Ishikawa (cell line): Measurements from ENCODE around the gene COPE.

Experiments used
- CEBPB ChIP-seq: IDR thresholded peaks from 2 replicates; pipeline ENCODE4 v1.6.1; 2012
- CREB1 ChIP-seq: IDR thresholded peaks from 2 replicates; pipeline ENCODE4 v1.6.1; 2012; ENCODE audit warnings: low read depth
- EGR1 ChIP-seq: IDR thresholded peaks from 2 replicates; pipeline ENCODE4 v1.6.1; 2012
- EP300 ChIP-seq: IDR thresholded peaks from 2 replicates; pipeline ENCODE4 v1.6.1; 2012; ENCODE audit warnings: borderline replicate concordance
- FOXM1 ChIP-seq: IDR thresholded peaks from 2 replicates; pipeline ENCODE4 v1.6.1; 2012; ENCODE audit warnings: low read depth, borderline replicate concordance
- NFIC ChIP-seq: IDR thresholded peaks from 2 replicates; pipeline ENCODE4 v1.6.1; 2012
- RAD21 ChIP-seq: IDR thresholded peaks from 2 replicates; pipeline ENCODE4 v1.6.1; 2012; ENCODE audit warnings: low read depth
- TAF1 ChIP-seq: IDR thresholded peaks from 2 replicates; pipeline ENCODE4 v1.6.1; 2012; ENCODE audit warnings: low read depth, mild to moderate bottlenecking
- TCF12 ChIP-seq: IDR thresholded peaks from 2 replicates; pipeline ENCODE4 v1.6.1; 2012; ENCODE audit warnings: low read depth
- TEAD4 ChIP-seq: IDR thresholded peaks from 2 replicates; pipeline ENCODE4 v1.6.1; 2012
- YY1 ChIP-seq: IDR thresholded peaks from 2 replicates; pipeline ENCODE4 v1.6.1; 2012; ENCODE audit warnings: low read depth
- ZBTB7A ChIP-seq: IDR thresholded peaks from 2 replicates; pipeline ENCODE4 v1.6.1; 2012; ENCODE audit warnings: low read depth
- TF ChIP-seq, protein P1 (sequence below): IDR thresholded peaks from 2 replicates; pipeline ENCODE4 v1.6.1; 2012
- TF ChIP-seq, protein P2 (sequence below): IDR thresholded peaks from 2 replicates; pipeline ENCODE4 v1.6.1; 2012; ENCODE audit warnings: low read depth, mild to moderate bottlenecking
- TF ChIP-seq, protein P3 (sequence below): IDR thresholded peaks from 2 replicates; pipeline ENCODE4 v1.6.1; 2012

The COPE gene

DNA sequence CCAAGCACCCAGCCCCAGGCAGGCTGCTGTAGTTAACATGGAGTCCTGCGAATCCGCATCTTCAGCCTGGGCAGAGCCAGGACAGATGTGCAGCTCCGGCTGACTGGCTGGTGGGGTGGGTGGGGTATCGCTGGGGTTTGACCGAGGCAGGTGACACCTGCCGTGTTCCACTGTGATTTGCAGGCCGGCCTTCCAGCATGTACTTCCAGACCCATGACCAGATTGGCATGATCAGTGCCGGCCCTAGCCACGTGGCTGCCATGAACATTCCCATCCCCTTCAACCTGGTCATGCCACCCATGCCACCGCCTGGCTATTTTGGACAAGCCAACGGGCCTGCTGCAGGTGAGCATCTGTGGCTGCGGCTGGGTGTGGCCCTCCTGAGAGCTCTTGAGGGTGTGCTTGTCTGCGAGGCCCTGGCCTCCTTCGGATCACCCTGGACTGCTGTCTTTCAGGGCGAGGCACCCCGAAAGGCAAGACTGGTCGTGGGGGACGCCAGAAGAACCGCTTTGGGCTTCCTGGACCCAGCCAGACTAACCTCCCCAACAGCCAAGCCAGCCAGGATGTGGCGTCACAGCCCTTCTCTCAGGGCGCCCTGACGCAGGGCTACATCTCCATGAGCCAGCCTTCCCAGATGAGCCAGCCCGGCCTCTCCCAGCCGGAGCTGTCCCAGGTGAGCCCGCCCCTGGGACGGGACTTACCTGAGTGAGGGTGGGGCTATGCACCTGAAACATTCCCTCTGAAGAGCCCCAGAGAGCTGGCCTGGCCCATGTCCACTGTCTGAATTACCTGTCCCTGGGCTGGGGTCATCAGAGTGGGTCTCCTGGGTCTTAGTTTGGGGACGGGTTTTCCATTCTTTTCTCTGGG is 53.8 kb downstream of the COPE start:
- TF ChIP-seq, protein P1, sequence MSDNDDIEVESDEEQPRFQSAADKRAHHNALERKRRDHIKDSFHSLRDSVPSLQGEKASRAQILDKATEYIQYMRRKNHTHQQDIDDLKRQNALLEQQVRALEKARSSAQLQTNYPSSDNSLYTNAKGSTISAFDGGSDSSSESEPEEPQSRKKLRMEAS: no peak
- TF ChIP-seq TAF1 (no peak), CEBPB (no peak), ZBTB7A (no peak)

DNA sequence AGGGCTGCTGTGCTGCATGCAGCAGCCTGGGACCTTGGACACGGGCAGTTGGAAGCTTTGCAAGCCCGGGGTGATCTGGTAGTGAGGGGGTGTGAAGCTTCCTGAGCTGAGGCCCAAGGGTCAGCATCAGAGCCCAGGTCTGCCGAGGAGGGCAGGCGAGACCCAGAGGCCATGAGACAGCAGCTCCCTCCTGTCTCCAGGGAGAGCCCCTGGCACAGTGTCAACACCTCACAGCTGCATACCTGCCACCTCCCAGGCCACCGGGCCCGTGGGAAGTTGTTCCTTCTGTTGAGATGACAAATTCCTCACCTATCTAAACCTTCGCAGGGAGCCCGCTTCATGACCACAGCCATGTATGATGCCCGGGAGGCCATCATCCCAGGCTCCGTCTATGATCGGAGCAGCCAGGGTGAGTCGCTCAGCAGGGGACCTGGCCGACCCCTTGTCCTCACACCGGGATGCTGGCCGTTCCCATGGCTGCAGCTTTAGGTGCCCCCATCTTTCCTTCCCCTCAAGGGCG is 55.3 kb downstream of the COPE start:
- TF ChIP-seq, protein P2, sequence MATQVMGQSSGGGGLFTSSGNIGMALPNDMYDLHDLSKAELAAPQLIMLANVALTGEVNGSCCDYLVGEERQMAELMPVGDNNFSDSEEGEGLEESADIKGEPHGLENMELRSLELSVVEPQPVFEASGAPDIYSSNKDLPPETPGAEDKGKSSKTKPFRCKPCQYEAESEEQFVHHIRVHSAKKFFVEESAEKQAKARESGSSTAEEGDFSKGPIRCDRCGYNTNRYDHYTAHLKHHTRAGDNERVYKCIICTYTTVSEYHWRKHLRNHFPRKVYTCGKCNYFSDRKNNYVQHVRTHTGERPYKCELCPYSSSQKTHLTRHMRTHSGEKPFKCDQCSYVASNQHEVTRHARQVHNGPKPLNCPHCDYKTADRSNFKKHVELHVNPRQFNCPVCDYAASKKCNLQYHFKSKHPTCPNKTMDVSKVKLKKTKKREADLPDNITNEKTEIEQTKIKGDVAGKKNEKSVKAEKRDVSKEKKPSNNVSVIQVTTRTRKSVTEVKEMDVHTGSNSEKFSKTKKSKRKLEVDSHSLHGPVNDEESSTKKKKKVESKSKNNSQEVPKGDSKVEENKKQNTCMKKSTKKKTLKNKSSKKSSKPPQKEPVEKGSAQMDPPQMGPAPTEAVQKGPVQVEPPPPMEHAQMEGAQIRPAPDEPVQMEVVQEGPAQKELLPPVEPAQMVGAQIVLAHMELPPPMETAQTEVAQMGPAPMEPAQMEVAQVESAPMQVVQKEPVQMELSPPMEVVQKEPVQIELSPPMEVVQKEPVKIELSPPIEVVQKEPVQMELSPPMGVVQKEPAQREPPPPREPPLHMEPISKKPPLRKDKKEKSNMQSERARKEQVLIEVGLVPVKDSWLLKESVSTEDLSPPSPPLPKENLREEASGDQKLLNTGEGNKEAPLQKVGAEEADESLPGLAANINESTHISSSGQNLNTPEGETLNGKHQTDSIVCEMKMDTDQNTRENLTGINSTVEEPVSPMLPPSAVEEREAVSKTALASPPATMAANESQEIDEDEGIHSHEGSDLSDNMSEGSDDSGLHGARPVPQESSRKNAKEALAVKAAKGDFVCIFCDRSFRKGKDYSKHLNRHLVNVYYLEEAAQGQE: no peak
- no peak for TF ChIP-seq TEAD4
- no peak for TF ChIP-seq TAF1
- TF ChIP-seq FOXM1: no peak
- TF ChIP-seq NFIC: no peak
- TF ChIP-seq, protein P3, sequence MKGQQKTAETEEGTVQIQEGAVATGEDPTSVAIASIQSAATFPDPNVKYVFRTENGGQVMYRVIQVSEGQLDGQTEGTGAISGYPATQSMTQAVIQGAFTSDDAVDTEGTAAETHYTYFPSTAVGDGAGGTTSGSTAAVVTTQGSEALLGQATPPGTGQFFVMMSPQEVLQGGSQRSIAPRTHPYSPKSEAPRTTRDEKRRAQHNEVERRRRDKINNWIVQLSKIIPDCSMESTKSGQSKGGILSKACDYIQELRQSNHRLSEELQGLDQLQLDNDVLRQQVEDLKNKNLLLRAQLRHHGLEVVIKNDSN: no peak
- no peak for TF ChIP-seq RAD21
- TF ChIP-seq EP300: no peak

DNA sequence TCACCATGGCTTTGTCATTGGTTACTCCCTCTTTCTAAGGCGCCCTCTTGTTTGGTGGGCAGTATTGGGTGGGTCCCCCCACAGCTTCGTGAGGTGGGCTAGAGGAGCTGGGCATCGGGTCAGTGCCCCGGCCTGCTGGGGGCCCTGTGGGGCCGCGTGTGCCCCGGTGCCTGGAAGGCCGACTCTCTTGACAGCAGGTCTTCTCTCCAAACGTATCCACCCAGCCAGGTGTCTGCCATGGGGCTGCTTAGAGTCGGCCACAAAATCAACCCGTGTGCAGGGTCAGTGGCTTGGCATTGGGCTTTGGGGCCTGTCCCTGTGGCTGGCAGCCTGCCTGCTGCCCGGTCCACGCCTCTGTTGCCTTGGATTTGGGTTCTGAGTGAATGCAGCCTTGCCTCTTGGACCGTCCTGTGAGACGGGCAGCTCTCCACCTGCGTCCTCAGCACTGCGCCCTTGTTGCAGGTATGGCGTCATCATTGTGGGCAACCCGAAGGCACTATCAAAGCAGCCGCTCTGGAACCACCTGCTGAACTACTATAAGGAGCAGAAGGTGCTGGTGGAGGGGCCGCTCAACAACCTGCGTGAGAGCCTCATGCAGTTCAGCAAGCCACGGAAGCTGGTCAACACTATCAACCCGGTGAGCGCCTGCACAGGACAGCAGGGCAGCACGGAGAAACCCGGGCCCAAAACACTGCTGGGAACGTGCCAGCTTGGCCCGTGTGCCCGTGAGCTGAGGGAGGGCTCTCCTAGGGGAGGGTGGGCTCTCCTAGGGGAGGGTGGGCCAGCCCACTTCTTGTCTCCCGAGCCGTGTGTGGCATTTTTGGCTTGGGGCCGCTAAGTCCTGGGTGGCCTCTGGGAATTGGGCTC is 56.0 kb downstream of the COPE start:
- TF ChIP-seq ZBTB7A: no peak
- no peak for TF ChIP-seq EP300
- no peak for TF ChIP-seq TAF1
- no peak for TF ChIP-seq EGR1
- no peak for TF ChIP-seq TEAD4
- TF ChIP-seq, protein P3: no peak
- no peak for TF ChIP-seq RAD21
- TF ChIP-seq CREB1: no peak
- TF ChIP-seq, protein P2: no peak
- no peak for TF ChIP-seq FOXM1
- TF ChIP-seq, protein P1: no peak
- no peak for TF ChIP-seq NFIC
- TF ChIP-seq YY1: no peak
- TF ChIP-seq TCF12: no peak
- TF ChIP-seq CEBPB: no peak

DNA sequence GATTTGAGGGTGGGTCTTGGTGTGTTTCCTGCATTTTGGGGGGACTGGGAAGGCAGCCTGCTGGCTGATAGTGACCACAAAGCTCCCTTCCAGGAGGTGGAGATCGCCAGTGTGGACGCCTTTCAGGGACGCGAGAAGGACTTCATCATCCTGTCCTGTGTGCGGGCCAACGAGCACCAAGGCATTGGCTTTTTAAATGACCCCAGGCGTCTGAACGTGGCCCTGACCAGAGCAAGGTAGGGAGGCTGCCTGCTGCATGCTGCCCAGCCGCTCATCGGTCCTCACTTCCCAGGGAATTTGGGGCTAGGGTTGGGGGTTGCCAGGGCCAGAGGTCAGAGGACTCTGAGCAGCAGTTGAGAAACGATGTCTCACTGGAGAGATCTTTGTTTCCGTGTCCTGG is 57.3 kb downstream of the COPE start:
- no peak for TF ChIP-seq EGR1
- no peak for TF ChIP-seq CEBPB
- no peak for TF ChIP-seq YY1
- TF ChIP-seq, protein P1: no peak
- no peak for TF ChIP-seq TAF1
- TF ChIP-seq, protein P3: no peak
- no peak for TF ChIP-seq FOXM1
- no peak for TF ChIP-seq RAD21
- TF ChIP-seq, protein P2: no peak
- TF ChIP-seq TEAD4: no peak
- TF ChIP-seq NFIC: no peak
- TF ChIP-seq CREB1: no peak
- TF ChIP-seq ZBTB7A: no peak
- no peak for TF ChIP-seq TCF12
- no peak for TF ChIP-seq EP300
